Testis (tissue), 3 donors: ENCODE data around the gene MTA1. TPM values are rescaled to one million over a fixed set of nuclear protein-coding genes. Genes with fewer than 3 reads are reported as not detected.

Experiments used
- DNase-seq: peaks from one replicate; pipeline ENCODE4 v3.0.0-alpha.2; 2019
- H3K27ac ChIP-seq, 2 donors: fragments of 200-600 bp; sonication (generic); one replicate each; pipeline ENCODE4 v1.5.1; 2019
- H3K27me3 ChIP-seq: fragments of 200-600 bp; sonication (generic); one replicate; pipeline ENCODE4 v1.5.1; 2019
- H3K36me3 ChIP-seq: fragments of 200-600 bp; sonication (generic); one replicate; pipeline ENCODE4 v1.5.1; 2017; ENCODE audit warnings: low read depth; ENCODE audit errors: missing control alignments
- H3K4me1 ChIP-seq: fragments of 200-600 bp; sonication (generic); one replicate; pipeline ENCODE4 v1.5.1; 2019
- H3K4me3 ChIP-seq, 2 donors: fragments of 200-600 bp; sonication (generic); one replicate each; pipeline ENCODE4 v1.5.1; 2017 to 2019
- H3K9me3 ChIP-seq: fragments of 200-600 bp; sonication (generic); one replicate; pipeline ENCODE4 v1.5.1; 2017
- POLR2A ChIP-seq: fragments of 450-650 bp; IDR thresholded peaks from one replicate; pipeline ENCODE4 v1.6.1; 2017; ENCODE audit warnings: antibody characterized with exemption, mild to moderate bottlenecking, moderate library complexity
- WGBS, 2 donors: methylation state at CpG; one replicate each; pipeline ENCODE4 v1.1.5; 2018; 5-methylcytosine and 5-hydroxymethylcytosine counted together
- intact Hi-C: fragments of 100-400 bp; cut with DNase I; formaldehyde crosslinking; loops from one replicate; pipeline ENCODE4 v1.15.1; 2023; ENCODE audit warnings: low total_unique reads
- polyA plus RNA-seq: library from polyadenylated mRNA; stranded (reverse); fragments of 350-450 nt; fragmentation: Illumina TruSeq; extraction: RNeasy Lipid Tissue Mini Kit (QIAGEN cat#74804); gene quantifications from one replicate; pipeline ENCODE4 v1.2.3, GENCODE V29; 2014; ENCODE audit warnings: low read depth, low replicate concordance; ENCODE audit not compliant: insufficient read depth
- total RNA-seq, 2 donors: library from RNA; depleted of rRNA; stranded (reverse); fragments of >200 nt; gene quantifications; one replicate each; pipeline ENCODE4 v1.2.3, GENCODE V29; 2016
- TF ChIP-seq, protein P1 (sequence below), 3 experiments: fragments of 450-650 bp in 2 of 3; fragments of 200-600 bp in 1 of 3; sonication (generic) in 1 of 3; IDR thresholded peaks; one replicate each; pipeline ENCODE4 v1.5.1; 2016 to 2019; ENCODE audit warnings: antibody characterized with exemption in 3 of 3, mild to moderate bottlenecking in 2 of 3, moderate library complexity in 1 of 3

Gene MTA1
- total and polyA plus RNA-seq, 3 donors from 2014 or later: 118 to 135 (median 120) TPM

DNA sequence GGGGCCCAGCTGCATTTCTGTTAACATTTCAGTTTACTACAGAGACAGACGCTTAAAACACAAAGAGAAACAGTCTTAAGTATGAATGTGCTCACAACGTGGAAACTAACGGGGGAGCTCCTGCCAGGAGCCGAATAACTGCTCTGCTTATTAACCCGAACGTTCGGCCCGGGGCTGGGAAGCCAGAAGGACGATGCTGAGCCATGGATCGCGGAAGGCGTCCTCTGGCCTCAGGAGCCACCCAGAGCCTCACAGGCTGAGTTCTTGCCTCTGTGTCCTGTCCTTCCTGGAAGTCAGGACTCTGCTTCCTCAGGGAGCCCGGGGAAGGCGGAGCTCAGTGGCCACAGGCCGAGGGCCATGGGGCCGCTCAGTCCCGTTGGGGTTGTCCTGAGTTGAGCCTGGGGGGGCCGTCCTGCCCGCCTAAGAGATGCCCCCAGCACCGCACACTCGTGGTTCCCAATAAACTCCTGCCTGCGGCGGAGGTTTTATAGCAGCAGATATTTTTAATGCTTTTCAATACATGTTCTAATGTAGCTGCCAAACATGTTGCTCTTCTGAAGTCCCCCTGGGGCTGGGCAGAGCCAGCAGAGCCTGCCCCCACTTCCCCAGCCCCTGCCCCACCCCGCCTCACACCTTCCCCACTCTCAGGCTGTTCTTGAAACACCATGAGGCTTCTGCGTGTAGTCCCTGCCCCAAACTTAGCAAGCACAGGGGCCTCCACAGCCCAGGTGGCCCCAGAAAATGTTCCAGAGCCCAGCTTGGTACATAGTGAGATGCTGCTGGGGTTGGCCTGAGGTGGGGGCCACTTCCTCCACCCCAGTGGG lies 24.7 kb upstream of the MTA1 start:
- intact Hi-C loops: no loop called here
- peaks cover 13% of the 10 kb centered on the region for H3K4me1 ChIP-seq
- H3K9me3 ChIP-seq: no peaks in the 10 kb centered on the region
- TF ChIP-seq, protein P1, sequence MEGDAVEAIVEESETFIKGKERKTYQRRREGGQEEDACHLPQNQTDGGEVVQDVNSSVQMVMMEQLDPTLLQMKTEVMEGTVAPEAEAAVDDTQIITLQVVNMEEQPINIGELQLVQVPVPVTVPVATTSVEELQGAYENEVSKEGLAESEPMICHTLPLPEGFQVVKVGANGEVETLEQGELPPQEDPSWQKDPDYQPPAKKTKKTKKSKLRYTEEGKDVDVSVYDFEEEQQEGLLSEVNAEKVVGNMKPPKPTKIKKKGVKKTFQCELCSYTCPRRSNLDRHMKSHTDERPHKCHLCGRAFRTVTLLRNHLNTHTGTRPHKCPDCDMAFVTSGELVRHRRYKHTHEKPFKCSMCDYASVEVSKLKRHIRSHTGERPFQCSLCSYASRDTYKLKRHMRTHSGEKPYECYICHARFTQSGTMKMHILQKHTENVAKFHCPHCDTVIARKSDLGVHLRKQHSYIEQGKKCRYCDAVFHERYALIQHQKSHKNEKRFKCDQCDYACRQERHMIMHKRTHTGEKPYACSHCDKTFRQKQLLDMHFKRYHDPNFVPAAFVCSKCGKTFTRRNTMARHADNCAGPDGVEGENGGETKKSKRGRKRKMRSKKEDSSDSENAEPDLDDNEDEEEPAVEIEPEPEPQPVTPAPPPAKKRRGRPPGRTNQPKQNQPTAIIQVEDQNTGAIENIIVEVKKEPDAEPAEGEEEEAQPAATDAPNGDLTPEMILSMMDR (IDR thresholded peaks at IDR 0.05): no peak
- TF ChIP-seq POLR2A: no peak
- H3K36me3 ChIP-seq: no peaks in the 10 kb centered on the region
- 83 to 86% methylated on average over 22 to 25 of the region's 25 CpGs for WGBS, 2 donors
- no peak for DNase-seq
- H3K27me3 ChIP-seq: no peaks in the 10 kb centered on the region
- H3K27ac ChIP-seq: no peak overlapping the region
- no peak overlapping the region for H3K4me3 ChIP-seq

DNA sequence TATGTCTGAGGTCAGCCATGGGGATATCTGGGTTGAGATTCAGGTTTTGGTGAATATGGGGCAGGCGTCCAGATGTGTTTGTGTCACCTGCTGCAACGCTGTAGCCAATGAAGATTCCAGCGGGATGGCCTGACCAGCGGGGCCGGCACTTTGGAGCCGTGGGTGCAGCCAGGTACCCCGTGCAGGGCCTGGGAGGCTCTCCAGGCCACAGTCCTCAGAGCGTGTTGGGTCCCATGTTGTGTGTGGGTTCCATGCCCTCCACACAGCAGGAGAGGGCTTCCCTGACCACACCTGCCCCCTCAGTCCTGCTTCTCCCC lies 24.1 kb upstream of the MTA1 start:
- TF ChIP-seq POLR2A: no peak
- TF ChIP-seq, protein P1 (IDR thresholded peaks at IDR 0.05): no peak

GRCh38 chr14:105397350-105397931 lies 22.2 kb upstream of the MTA1 start:
- no peaks in the 10 kb centered on the region for H3K36me3 ChIP-seq

More for the DNA sequence above, 24.1 kb upstream of the MTA1 start:
- intact Hi-C loops: no loop called here
- WGBS, 2 donors: 92% methylated on average over 8 of the region's 8 CpGs; no CpG with 5 or more reads in 1 of the 2 donors
- peaks cover 13% of the 10 kb centered on the region for H3K4me1 ChIP-seq
- H3K9me3 ChIP-seq: no peaks in the 10 kb centered on the region
- no peak for DNase-seq
- no peak overlapping the region for H3K27ac ChIP-seq
- no peaks in the 10 kb centered on the region for H3K36me3 ChIP-seq
- no peaks in the 10 kb centered on the region for H3K27me3 ChIP-seq
- H3K4me3 ChIP-seq: no peak overlapping the region

GRCh38 chr14:105398044-105398725 lies 21.4 kb upstream of the MTA1 start, which contains the start of gene TEX22:
Gene TEX22 (plus strand): TSS chr14:105398538. CDS start chr14:105399341, 803 bp downstream.
- DNase-seq: peak; percentile 90
- Histone ChIP-seq H3K9me3 (no peaks in the 10 kb centered on the region), H3K4me1 (peaks cover 13% of the 10 kb centered on the region), H3K27me3 (no peaks in the 10 kb centered on the region), H3K4me3 (peak within 1 kb of the TSS; percentile 92 to 94), H3K36me3 (no peaks in the 10 kb centered on the region), H3K27ac (peak within 1 kb of the TSS; percentile 79 to 91)
- intact Hi-C loops: no loop called here
- 1 to 2% methylated on average over 16 to 72 of the region's 77 CpGs for WGBS, 2 donors
- TF ChIP-seq POLR2A: no peak
- TF ChIP-seq, protein P1 (IDR thresholded peaks at IDR 0.05): no peak

More at GRCh38 chr14:105397350-105397931, 22.2 kb upstream of the MTA1 start:
- H3K4me3 ChIP-seq: peak overlapping the region; percentile 92 to 94
- peak overlapping the region; percentile 79 to 91 for H3K27ac ChIP-seq
- intact Hi-C loops: no loop called here
- TF ChIP-seq POLR2A: no peak
- TF ChIP-seq, protein P1 (IDR thresholded peaks at IDR 0.05): no peak
- no peaks in the 10 kb centered on the region for H3K27me3 ChIP-seq
- no peak for DNase-seq
- WGBS, 2 donors: 74 to 78% methylated on average over 7 to 13 of the region's 13 CpGs
- peaks cover 13% of the 10 kb centered on the region for H3K4me1 ChIP-seq
- no peaks in the 10 kb centered on the region for H3K9me3 ChIP-seq
